Stimulated activated CD4-positive, alpha-beta T cell treated with anti-CD3 and anti-CD28 coated beads, Interleukin-15, amount 100 ng/mL, for 1 hour (primary cell): Measurements from ENCODE around the gene ZNF667.

Experiments used
- DNase-seq, 2 donors: peaks; one replicate each; pipeline ENCODE4 v3.0.0-alpha.2; 2020; ENCODE audit warnings: low read depth in 1 of 2, low spot score in 1 of 2

The ZNF667 gene

GRCh38 chr19:56393119-56394012 is 83.8 kb downstream of the ZNF667 start, which contains the start of gene ZNF582:
Gene ZNF582, minus strand, starts transcription at chr19:56393534. Its CDS starts 1,782 bp downstream, at chr19:56391752.
- DNase-seq = peak; percentile 79 to 80
